RKO (cell line): ENCODE measurements around the gene DDX1.

Experiments used
- DNase-seq: peaks from one replicate; pipeline ENCODE4 v3.0.0-alpha.2; 2016; ENCODE audit warnings: low spot score

DDX1 gene

DNA sequence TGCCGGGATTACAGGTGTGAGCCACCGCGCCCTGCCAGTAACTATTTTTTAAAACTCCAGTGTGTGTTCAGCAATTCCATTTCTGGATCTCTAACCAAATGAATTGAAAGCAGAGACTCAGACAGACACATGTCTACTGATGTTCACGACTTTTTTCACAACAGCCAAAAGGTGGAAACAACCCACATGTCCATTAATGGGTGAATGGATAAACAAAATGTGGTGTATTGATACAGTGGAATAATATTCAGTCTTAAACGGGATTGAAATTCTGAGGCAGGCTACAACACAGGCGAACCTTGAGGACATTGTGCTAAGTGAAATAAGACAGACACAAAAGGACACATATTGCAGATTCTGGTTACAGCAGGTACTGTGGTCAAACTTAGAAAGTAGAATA is 55.0 kb downstream of the DDX1 start:
- DNase-seq, result no peak

DNA sequence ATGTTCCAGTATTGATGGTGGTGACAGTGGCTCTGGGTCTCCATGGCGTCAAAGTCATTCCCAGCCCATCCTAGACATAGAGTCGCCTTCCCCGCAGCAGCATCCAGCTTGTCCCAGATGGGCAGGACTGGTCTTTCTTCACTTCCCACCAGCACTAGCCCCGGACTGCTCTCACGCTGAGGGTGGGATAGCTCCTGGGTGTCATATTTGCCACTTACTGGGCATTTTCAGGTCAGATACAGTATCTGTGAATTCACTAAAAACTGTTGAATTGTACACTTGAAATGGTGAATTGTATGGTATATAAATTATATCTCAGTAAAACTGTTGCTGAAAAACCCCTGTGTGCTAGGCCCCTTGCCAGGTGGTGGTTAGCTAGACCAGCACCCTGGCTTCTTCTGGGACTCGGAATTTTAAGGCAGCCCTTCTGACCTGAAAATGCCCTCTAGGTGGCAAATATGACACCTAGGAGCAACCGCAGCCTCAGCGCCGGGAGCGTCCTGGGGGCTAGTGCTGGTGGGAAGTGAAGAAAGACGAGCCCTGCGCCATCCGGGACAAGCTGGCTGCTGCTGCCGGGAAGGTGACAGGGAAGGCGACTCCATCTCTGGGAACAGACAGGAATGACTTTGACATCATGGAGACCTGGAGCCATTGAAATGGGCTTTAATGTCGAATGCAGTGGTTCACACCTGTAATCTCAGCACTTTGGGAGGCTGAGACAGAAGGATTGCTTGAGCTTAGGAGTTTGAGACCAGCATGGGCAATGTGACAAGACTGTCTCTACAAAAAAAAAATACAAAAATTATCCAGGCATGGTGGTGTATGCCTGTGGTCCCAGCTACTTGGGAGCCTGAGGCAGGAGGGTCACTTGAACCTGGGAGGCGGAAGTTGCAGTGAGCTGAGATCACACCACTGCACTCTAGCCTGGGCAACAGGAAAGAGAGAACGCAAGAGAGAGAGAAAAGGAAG is 56.2 kb downstream of the DDX1 start:
- no peak for DNase-seq

DNA sequence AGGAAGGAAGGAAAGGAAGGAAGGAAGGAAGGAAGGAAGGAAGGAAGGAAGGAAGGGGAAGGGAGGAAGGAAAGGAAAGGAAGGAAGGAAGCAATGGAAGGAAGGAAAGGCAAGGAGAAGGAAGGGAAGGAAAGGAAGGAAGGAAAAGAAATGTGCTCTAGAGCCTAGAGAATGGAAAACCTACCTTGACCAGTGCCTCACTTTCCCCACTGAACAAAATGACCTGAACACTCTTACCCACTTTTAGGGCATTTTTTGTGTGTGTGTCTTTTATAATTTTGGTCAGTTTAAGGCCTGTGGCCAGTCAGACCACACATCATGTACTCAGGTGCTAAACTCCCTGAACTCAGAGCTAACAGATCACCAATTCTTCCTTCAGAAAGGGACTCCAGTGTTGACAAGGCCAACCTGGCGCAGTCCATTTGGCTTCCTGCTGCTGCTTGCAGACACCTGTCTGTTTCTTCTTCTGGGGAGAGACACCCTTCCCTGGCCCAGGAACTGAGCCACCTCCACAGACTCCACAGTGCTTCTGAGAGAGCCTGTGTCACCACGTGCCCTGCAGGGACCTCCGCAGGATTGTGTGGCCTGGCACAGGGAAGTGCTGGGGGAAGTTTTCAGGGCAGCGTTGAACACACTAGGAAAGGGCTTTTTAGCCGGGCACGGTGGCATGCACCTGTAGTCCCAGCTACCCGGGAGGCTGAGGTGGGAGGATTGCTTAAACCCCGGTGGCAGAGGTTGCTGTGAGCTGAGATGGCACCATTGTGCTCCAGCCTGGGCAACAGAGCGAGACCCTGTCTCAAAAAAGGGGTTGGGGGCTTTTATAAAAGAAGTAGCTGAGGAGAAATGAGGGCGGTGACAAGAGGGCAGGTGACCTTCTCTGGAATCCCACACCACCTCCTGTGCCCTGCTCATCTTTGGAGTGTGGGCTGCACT is 57.2 kb downstream of the DDX1 start:
- DNase-seq, result no peak

GRCh38 chr2:15649561-15650255 is 58.0 kb downstream of the DDX1 start:
- DNase-seq, result no peak

GRCh38 chr2:15650616-15651366 is 59.1 kb downstream of the DDX1 start:
- no peak for DNase-seq

DNA sequence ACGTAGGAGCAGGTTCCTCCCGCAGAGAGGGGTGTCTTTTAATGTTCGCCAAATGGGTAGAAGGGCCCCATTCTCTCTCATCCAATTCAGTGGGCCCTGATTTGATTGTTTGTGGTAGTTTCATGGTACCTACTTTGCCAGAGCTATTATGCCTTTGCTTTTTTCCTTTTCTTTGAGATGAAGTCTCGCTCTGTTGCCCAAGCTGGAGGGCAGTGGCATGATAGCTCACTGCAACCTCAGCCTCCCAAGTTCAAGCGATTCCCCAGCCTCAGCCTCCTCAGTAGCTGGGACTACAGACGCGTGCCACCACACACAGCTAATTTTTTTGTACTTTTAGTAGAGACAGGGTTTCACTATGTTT is 59.7 kb downstream of the DDX1 start:
- no peak for DNase-seq

- DNase-seq, result no peak
These were observed 60.6 kb downstream of the DDX1 start for GRCh38 chr2:15652252-15652651.

GRCh38 chr2:15652801-15653200 is 61.1 kb downstream of the DDX1 start:
- no peak for DNase-seq

DNA sequence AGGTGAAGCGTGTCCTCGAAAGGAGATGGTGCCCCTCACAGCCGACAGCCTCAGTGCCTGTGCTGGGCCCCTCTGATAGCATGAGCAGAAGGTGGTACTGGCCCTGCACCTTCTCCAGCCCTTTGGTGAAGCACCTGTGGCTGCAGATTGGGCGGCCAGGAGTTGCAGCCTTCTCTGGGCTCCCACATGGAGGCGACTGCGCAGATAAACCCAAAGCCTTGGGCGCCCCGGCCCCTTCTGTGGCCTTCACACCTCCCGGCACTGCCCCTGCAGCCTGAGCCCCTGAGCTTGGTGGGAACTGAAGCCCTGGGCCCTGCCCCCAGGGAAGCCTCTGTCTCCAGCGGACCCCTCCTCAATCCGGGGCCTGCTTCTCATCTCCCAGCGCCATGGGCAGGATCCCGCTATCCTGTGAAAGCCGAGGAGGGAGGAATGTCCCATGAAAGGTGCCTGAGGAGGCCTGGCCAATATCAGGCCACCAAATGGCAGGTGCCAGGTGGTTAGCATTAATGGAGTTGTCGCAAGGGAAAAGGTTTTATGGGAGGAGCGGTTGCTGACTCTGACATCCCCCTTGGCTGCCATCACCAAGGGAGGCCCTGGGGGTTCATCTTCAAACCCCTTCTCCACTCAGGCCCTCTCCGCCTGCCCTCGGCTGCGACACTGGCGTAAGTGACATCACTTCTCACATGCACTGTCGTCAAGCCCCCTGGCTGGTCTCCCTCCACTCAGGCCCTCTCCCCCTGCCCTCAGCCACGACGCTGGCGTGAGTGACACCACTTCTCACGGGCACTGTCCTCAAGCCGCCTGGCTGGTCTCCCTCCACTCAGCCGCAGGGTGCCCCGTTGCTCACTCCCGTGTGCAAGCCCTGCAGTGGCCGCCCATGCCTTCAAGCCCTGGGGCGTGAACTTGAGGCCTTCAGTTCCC is 62.4 kb downstream of the DDX1 start:
- no peak for DNase-seq

DNA sequence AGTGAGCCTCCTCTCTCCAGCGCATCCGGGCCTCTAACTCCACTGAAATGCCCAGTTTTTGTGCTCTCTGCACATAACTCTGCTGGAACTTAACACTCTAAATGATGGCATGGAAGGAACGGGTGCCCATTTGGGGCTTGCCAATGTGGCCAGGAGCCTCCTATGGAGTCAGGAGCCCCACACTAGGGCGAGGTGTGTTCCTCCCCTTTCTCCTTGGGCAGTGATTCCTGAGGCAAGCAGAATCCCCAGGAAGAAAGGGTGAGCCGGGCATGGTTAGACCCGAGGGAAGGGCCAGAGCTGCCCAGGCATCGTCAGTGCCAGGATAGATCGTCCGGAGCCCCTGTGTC is 63.0 kb downstream of the DDX1 start:
- no peak for DNase-seq

DNA sequence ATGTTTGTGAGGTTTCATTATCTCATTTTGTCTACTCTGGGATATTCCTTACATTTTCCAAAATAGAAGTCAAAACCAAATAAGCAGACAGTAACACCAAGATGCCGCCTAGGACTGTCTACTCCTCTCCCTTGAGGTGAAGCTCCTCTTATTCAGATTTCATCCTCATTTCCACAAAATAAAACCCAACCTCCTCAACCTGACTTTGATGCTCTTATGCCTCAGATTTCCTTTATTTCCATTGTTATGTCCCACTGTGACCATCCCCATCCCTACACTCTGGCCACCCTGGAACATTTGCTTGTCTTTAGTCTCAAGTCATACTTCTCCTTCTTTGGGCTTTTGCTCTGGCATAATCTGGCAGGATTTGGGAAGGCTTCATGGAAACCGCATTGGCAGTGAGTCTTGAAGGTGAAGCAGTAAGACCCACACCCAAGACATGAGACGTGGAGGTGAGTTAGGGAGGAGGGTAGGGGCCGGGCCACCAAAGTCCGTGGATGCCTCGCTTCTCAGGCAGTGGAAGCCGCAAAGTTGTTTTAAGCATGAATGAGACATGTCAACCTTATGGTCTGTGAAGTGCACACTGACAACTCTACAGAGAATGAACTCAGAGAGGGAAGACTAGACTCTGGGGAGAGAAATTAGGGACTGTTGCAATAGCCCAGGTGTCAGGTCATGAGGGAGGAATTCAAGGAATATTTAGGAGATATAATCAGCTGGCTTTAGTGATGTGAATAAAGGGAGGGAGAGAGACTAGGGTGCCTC is 63.6 kb downstream of the DDX1 start:
- DNase-seq, result no peak

- DNase-seq, result no peak
These were observed 64.4 kb downstream of the DDX1 start for GRCh38 chr2:15656090-15656489.

GRCh38 chr2:15657759-15658158 is 66.1 kb downstream of the DDX1 start:
- no peak for DNase-seq

DNA sequence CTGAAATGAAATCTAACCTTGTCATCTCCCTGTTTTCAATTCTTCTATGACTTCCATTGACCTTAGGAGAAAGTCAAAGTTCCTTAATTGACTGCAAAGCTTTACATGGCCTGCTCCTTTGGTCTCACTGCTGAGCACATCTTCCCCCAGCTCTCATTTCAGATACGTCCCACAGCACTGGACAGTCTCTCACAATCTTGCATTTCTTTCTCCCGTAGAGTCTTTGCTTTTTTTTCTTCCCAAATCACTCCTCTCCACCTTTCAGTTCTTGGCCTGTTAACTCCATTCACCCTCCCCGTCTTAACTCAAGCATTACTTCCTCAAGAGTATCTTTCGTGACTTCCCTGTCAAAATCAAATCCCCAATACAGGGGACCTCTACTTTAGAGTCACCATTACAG is 67.2 kb downstream of the DDX1 start:
- no peak for DNase-seq

GRCh38 chr2:15660491-15661294 is 69.0 kb downstream of the DDX1 start:
- DNase-seq, result no peak

DNA sequence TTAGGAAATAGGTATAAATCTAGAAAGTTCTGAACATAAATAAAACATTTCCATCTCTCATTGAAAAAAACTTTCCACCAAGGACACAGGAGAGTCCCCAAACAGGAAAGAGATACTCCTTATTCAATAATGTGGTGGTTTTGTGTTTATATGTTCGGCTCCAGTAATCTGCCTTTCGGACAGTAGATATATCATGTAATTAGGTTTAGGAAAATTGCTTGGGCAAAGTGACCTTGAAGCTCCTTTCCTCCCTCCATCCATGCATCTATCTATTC is 69.6 kb downstream of the DDX1 start:
- DNase-seq, result no peak

- no peak for DNase-seq
These were observed 70.4 kb downstream of the DDX1 start for GRCh38 chr2:15662026-15662425.

DNA sequence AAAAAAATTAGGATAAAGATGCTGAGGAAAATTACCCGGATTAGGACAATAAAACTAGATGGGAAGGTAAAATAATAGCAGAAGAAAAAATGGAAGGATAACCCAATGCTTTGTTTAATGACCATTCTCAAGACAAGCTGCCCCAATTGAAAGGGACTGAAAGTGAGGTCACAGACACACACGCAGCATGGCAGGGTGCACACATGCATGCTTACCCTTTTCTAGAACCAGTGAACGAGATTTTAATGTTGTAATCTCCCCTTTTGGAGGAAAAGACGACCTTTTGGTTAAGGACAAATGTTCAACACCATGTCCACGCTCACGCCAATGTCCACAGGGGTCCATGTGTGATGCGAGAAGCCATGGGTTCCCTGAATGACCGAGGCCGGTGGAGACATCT is 70.9 kb downstream of the DDX1 start:
- DNase-seq, result no peak

DNA sequence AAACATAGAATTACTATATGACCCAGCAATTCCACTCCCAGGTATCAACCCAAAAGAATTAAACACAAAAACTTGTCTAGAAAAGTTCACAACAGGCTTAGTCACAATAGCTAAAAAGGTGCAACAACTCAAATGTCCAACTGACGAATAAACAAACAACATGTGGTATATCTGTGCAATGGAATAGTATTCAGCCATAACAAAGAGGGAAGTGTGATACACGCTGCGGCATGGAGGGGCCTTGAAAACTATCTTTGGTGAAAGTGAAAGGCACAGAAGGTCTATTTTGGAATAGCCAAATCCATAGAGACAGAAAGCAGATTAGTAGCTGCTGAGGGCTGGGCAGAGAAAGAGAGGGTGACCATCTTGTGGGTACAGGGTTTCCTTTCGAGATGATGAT is 72.1 kb downstream of the DDX1 start:
- no peak for DNase-seq
